GM04504 (cell line): ENCODE data around the gene HIVEP3.

Experiments
- DNase-seq: peaks from one replicate; pipeline ENCODE4 v3.0.0-alpha.2; 2012; ENCODE audit warnings: low read depth

HIVEP3 gene

GRCh38 chr1:41872074-41872473, 46.6 kb downstream of the HIVEP3 start:
- no peak for DNase-seq

GRCh38 chr1:41870076-41870562, 48.6 kb downstream of the HIVEP3 start:
- DNase-seq = no peak

GRCh38 chr1:41868241-41868998, 50.3 kb downstream of the HIVEP3 start:
- no peak for DNase-seq

GRCh38 chr1:41866285-41866684, 52.4 kb downstream of the HIVEP3 start:
- no peak for DNase-seq

- DNase-seq = no peak
Measured at GRCh38 chr1:41864471-41865040, 54.2 kb downstream of the HIVEP3 start.

GRCh38 chr1:41863718-41864117, 55.0 kb downstream of the HIVEP3 start:
- DNase-seq = no peak

- peak; percentile 28 for DNase-seq
Measured at GRCh38 chr1:41862384-41863221, 56.1 kb downstream of the HIVEP3 start.

- DNase-seq = no peak
Measured at GRCh38 chr1:41861535-41862383, 57.0 kb downstream of the HIVEP3 start.

- no peak for DNase-seq
Measured at GRCh38 chr1:41860771-41861170, 58.0 kb downstream of the HIVEP3 start.

- no peak for DNase-seq
Measured at GRCh38 chr1:41860214-41860613, 58.5 kb downstream of the HIVEP3 start.

GRCh38 chr1:41859686-41860085, 59.0 kb downstream of the HIVEP3 start:
- no peak for DNase-seq

- no peak for DNase-seq
Measured at GRCh38 chr1:41856944-41857285, 61.8 kb downstream of the HIVEP3 start.

- DNase-seq = no peak
Measured at GRCh38 chr1:41856151-41856943, 62.4 kb downstream of the HIVEP3 start.

- DNase-seq = no peak
Measured at GRCh38 chr1:41855713-41856112, 63.0 kb downstream of the HIVEP3 start.

GRCh38 chr1:41853907-41854306, 64.8 kb downstream of the HIVEP3 start:
- no peak for DNase-seq

- no peak for DNase-seq
Measured at GRCh38 chr1:41852091-41852490, 66.6 kb downstream of the HIVEP3 start.

GRCh38 chr1:41851589-41851988, 67.1 kb downstream of the HIVEP3 start:
- no peak for DNase-seq

GRCh38 chr1:41850029-41850428, 68.7 kb downstream of the HIVEP3 start:
- DNase-seq = no peak

GRCh38 chr1:41849211-41849759, 69.4 kb downstream of the HIVEP3 start:
- no peak for DNase-seq

- DNase-seq = no peak
Measured at GRCh38 chr1:41848216-41848952, 70.3 kb downstream of the HIVEP3 start.
